MCF 10A (cell line): ENCODE measurements around the gene TRIM5. TPM values are rescaled to one million over a fixed set of nuclear protein-coding genes. Genes with fewer than 3 reads are reported as not detected.
"Not testable (repeated sequence)": the region's sequence is repeated elsewhere in the genome, so short reads cannot be mapped to it uniquely, and the experiment has no call there.

ENCODE experiments used
- BruUV-seq: library from RNA; stranded (reverse); fragments of 400-500 nt; replicated peaks from 2 replicates; lab custom pipeline; 2021; lab: Mats Ljungman, UMichigan
- CTCF ChIA-PET: fragments of 300-600 bp; sonication (Branson Sonifier 250); formaldehyde crosslinking; extraction: SDS; loops from one replicate; lab custom pipeline; 2021; ENCODE audit warnings: antibody characterized with exemption, inconsistent platforms; lab: Yijun Ruan, JAX
- POLR2A ChIA-PET: fragments of 300-600, 350-650 bp; sonication (Branson Sonifier 250); formaldehyde crosslinking; extraction: SDS; loops from one replicate; lab custom pipeline; 2020; ENCODE audit warnings: antibody characterized with exemption, inconsistent platforms; lab: Yijun Ruan, JAX
- DNase-seq: peaks from one replicate; pipeline ENCODE4 v3.0.0-alpha.2; 2018; ENCODE audit not compliant: unreplicated experiment
- H3K27ac Mint-ChIP-seq: one replicate; pipeline ENCODE4 v1.8.0; 2022; ENCODE audit warnings: mild to moderate bottlenecking, low read depth, mixed read lengths; ENCODE audit not compliant: unreplicated experiment
- H3K27me3 Mint-ChIP-seq: one replicate; pipeline ENCODE4 v1.8.0; 2022; ENCODE audit warnings: mixed read lengths; ENCODE audit not compliant: insufficient read depth, unreplicated experiment
- H3K36me3 Mint-ChIP-seq: one replicate; pipeline ENCODE4 v1.8.0; 2022; ENCODE audit warnings: mild to moderate bottlenecking, moderate library complexity, mixed read lengths; ENCODE audit not compliant: insufficient read depth, unreplicated experiment
- H3K4me1 Mint-ChIP-seq: one replicate; pipeline ENCODE4 v1.8.0; 2022; ENCODE audit warnings: mixed read lengths; ENCODE audit not compliant: insufficient read depth, unreplicated experiment
- H3K4me3 Mint-ChIP-seq: one replicate; pipeline ENCODE4 v1.8.0; 2022; ENCODE audit warnings: mild to moderate bottlenecking, moderate library complexity, mixed read lengths; ENCODE audit not compliant: unreplicated experiment
- H3K9me3 Mint-ChIP-seq: one replicate; pipeline ENCODE4 v1.8.0; 2022; ENCODE audit warnings: mixed read lengths; ENCODE audit not compliant: unreplicated experiment
- intact Hi-C: fragments of 100-400 bp; cut with micrococcal nuclease; formaldehyde crosslinking; loops from 2 replicates; pipeline ENCODE4 v1.14.1; 2022
- total RNA-seq: library from RNA; stranded (reverse); gene quantifications from 2 replicates; pipeline ENCODE4 v1.2.3, GENCODE V29; 2022
- TF ChIP-seq, protein P1 (sequence below): fragments of 200-600 bp; IDR thresholded peaks from one replicate; pipeline ENCODE4 v1.8.0; 2022; ENCODE audit warnings: antibody characterized with exemption, mild to moderate bottlenecking; ENCODE audit not compliant: unreplicated experiment

TRIM5 gene
- total RNA-seq, 1 experiment from 2014 or later, result 27.9 TPM

DNA sequence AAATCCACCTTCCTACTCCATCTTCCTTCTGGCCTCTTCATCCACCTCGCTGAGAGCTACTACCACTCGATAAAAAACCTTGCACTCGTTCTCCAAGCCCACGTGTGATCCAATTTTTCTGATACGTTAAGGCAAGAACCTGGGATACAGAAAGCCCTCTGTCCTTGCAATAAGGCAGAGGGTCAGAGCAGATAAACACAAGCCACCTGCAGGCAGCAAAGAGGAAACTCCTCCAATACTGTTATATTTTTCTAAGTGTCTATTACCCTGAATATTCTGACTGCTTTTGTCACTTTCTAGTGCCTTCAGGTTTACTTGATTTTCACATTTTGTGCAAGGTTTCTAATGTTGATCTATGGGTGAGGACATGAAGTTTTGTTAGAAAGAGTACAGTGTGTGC is 26.6 kb downstream of the TRIM5 start:
- no peak overlapping the region for H3K4me3 Mint-ChIP-seq
- H3K9me3 Mint-ChIP-seq, result peaks cover under 1% of the 10 kb centered on the region
- H3K36me3 Mint-ChIP-seq, result peaks cover under 1% of the 10 kb centered on the region
- no peak for DNase-seq
- TF ChIP-seq, protein P1, sequence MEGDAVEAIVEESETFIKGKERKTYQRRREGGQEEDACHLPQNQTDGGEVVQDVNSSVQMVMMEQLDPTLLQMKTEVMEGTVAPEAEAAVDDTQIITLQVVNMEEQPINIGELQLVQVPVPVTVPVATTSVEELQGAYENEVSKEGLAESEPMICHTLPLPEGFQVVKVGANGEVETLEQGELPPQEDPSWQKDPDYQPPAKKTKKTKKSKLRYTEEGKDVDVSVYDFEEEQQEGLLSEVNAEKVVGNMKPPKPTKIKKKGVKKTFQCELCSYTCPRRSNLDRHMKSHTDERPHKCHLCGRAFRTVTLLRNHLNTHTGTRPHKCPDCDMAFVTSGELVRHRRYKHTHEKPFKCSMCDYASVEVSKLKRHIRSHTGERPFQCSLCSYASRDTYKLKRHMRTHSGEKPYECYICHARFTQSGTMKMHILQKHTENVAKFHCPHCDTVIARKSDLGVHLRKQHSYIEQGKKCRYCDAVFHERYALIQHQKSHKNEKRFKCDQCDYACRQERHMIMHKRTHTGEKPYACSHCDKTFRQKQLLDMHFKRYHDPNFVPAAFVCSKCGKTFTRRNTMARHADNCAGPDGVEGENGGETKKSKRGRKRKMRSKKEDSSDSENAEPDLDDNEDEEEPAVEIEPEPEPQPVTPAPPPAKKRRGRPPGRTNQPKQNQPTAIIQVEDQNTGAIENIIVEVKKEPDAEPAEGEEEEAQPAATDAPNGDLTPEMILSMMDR, result no peak
- CTCF ChIA-PET, result no interaction called here
- POLR2A ChIA-PET, result interaction anchor here (1.6 kb wide), 1 partner anchor 61 kb away, joined by 4 read pairs; the partner anchor contains the start of gene TRIM6
- H3K27me3 Mint-ChIP-seq, result no peaks in the 10 kb centered on the region
- intact Hi-C loops, result no loop called here
- no peaks in the 10 kb centered on the region for H3K4me1 Mint-ChIP-seq
- no peak overlapping the region for H3K27ac Mint-ChIP-seq
- no TSS peak for BruUV-seq

DNA sequence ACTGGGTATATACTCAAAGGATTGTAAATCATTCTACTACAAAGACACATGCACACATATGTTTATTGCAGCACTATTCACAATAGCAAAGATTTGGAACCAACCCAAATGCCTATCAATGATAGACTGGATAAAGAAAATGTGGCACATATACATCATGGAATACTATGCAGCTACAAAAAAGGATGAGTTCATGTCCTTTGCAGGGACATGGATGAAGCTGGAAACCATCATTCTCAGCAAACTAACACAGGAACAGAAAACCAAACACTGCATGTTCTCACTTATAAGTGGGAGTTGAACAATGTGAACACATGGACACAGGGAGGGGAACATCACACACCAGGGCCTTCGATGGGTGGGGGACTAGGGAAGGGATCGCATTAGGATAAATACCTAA is 27.9 kb downstream of the TRIM5 start:
- H3K27ac Mint-ChIP-seq, H3K4me3 Mint-ChIP-seq, H3K36me3 Mint-ChIP-seq, POLR2A ChIA-PET, DNase-seq, H3K27me3 Mint-ChIP-seq, BruUV-seq, H3K4me1 Mint-ChIP-seq, CTCF ChIA-PET, H3K9me3 Mint-ChIP-seq, intact Hi-C loops: not testable (repeated sequence)

DNA sequence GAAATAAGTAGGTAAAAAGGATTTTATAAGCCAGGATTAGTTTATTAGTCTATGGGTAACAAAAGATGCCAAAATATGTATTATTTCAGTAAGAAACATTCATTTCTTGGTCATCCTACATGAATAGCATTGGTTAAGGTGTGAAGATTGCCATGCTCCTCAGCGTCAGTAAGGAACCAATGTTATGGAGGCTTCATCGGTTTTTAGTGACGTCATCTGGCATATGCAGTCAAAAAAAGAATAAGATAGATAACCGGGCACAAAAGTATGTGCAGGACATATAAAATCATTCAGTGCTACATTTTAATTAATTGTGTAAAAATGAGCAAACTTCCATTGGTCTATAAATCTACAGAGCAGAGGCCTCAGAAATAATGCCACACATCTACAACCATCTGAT is 29.4 kb downstream of the TRIM5 start:
- ChIA-PET CTCF (no interaction called here), POLR2A (no interaction called here)
- Mint-ChIP-seq H3K9me3 (peaks cover 7% of the 10 kb centered on the region), H3K4me1 (no peaks in the 10 kb centered on the region), H3K36me3 (no peaks in the 10 kb centered on the region), H3K4me3 (no peak overlapping the region), H3K27me3 (no peaks in the 10 kb centered on the region), H3K27ac (no peak overlapping the region)
- no TSS peak for BruUV-seq
- intact Hi-C loops, result no loop called here
- TF ChIP-seq, protein P1, result no peak
- no peak for DNase-seq

DNA sequence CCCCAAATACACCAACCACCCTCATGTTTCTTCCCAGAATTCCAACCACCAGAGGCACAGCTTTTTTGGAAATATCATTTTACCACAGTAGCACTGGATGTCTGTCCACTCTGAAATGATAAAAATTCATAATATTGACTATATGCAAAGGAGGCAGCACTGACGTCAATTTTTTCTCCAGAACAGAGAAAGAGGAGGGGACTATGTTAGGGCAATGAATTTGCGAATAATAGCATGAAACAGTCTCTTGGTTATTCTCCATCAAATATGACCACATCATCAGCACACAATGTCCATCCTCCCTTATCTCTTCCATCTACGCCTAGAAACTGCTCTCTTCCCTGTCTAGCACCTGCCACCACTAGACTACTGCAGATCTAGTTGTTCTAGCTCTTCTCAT is 38.7 kb downstream of the TRIM5 start:
- Mint-ChIP-seq H3K9me3 (no peaks in the 10 kb centered on the region), H3K27ac (no peak overlapping the region), H3K36me3 (no peaks in the 10 kb centered on the region), H3K4me3 (no peak overlapping the region), H3K4me1 (no peaks in the 10 kb centered on the region), H3K27me3 (no peaks in the 10 kb centered on the region)
- DNase-seq, result no peak
- intact Hi-C loops, result no loop called here
- TF ChIP-seq, protein P1, result no peak
- BruUV-seq, result no TSS peak
- ChIA-PET CTCF (interaction anchor here (0.6 to 1.3 kb wide), 4 partner anchors 61 to 245 kb away, joined by 3 to 4 read pairs (median 3); no protein-coding TSS in a partner anchor), POLR2A (no interaction called here)

DNA sequence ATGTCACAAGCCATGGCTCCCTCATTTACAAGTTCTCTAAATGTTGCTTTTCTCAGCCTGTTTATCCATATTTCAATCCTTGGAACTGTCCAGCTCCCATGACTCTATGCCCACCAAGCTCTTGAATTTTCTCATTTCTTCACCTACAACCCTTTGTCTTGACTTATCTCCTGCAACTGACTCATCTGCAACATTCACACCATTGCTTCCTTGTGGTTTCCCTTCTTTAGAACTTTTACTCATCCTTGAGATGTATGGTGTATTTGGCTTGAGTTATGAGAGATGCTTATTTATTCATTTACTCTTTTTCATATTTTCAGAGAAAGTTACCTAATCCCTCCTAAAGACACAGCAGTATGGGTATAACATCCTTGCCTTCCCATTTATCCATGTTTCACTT is 41.3 kb downstream of the TRIM5 start:
- Mint-ChIP-seq H3K4me1 (no peaks in the 10 kb centered on the region), H3K27ac (no peak overlapping the region), H3K27me3 (no peaks in the 10 kb centered on the region), H3K4me3 (no peak overlapping the region), H3K9me3 (no peaks in the 10 kb centered on the region), H3K36me3 (no peaks in the 10 kb centered on the region)
- POLR2A ChIA-PET, result no interaction called here
- no TSS peak for BruUV-seq
- CTCF ChIA-PET, result no interaction called here
- no peak for DNase-seq
- intact Hi-C loops, result no loop called here
- TF ChIP-seq, protein P1, result no peak
